Left lung (tissue), 10 donors: Measurements from ENCODE around the gene CHCHD10. TPM values are rescaled to one million over a fixed set of nuclear protein-coding genes. Genes with fewer than 3 reads are reported as not detected.
A peak's percentile ranks its signal among the peaks of the same experiment; 100 is the strongest.

ENCODE experiments used
- ATAC-seq: fragments of 200-7000 bp; cut with Tn5 transposase; one replicate; pipeline ENCODE4 v1.9.1; 2020; ENCODE audit warnings: moderate library complexity
- DNase-seq, 4 donors: peaks; one replicate each; pipeline ENCODE4 v3.0.0-alpha.2; 2013 to 2020
- H3K27ac ChIP-seq, 2 donors: fragments of 200-600 bp; sonication (generic) in 1 of 2; one replicate each; pipeline versions ENCODE4 v1.5.0 to v1.8.0; 2020 to 2021
- H3K27me3 ChIP-seq, 2 donors: fragments of 200-600 bp; sonication (generic) in 1 of 2; one replicate each; pipeline versions ENCODE4 v1.5.0 to v1.8.0; 2020 to 2021
- H3K36me3 ChIP-seq, 2 donors: fragments of 200-600 bp; sonication (generic) in 1 of 2; one replicate each; pipeline versions ENCODE4 v1.5.0 to v1.8.0; 2020 to 2021
- H3K4me1 ChIP-seq, 2 donors: fragments of 200-600 bp; one replicate each; pipeline ENCODE4 v1.8.0; 2021
- H3K4me3 ChIP-seq, 2 donors: fragments of 200-600 bp; sonication (generic) in 1 of 2; one replicate each; pipeline versions ENCODE4 v1.5.0 to v1.8.0; 2020 to 2021; ENCODE audit warnings: mild to moderate bottlenecking in 1 of 2
- H3K9me3 ChIP-seq, 2 donors: fragments of 200-600 bp; sonication (generic) in 1 of 2; one replicate each; pipeline versions ENCODE4 v1.5.0 to v1.8.0; 2020 to 2021
- intact Hi-C, 2 donors: fragments of 100-400 bp; cut with DNase I; formaldehyde crosslinking; loops; one replicate each; pipeline versions ENCODE4 v1.11.2 to v1.14.2; 2022
- polyA plus RNA-seq, 6 donors: library from polyadenylated mRNA; unstranded; fragments of 120-200 nt; gene quantifications; one replicate each; pipeline ENCODE4 v1.2.1, GENCODE V29; 2013; ENCODE audit not compliant: insufficient read length in 6 of 6
- total RNA-seq, 2 donors: library from RNA; stranded (reverse); fragmentation: NEBNext Ultra II Directional; extraction: Animal tissue kit (Norgen Biotek cat#: 25700); gene quantifications; one replicate each; pipeline ENCODE4 v1.2.1, GENCODE V29; 2021
- TF ChIP-seq, protein P1 (sequence below), 2 donors: fragments of 200-600 bp; sonication (generic) in 1 of 2; IDR thresholded peaks; one replicate each; pipeline versions ENCODE4 v1.5.0 to v1.8.0; 2021; ENCODE audit warnings: antibody characterized with exemption in 2 of 2
- donor health status: DM: no; HTN: yes; CAD: no.
- donor health status: DM: no; HTN: no; CAD: no.

Gene CHCHD10
- total and polyA plus RNA-seq, 8 donors, result 19.0 to 128 (median 30.8) TPM

DNA sequence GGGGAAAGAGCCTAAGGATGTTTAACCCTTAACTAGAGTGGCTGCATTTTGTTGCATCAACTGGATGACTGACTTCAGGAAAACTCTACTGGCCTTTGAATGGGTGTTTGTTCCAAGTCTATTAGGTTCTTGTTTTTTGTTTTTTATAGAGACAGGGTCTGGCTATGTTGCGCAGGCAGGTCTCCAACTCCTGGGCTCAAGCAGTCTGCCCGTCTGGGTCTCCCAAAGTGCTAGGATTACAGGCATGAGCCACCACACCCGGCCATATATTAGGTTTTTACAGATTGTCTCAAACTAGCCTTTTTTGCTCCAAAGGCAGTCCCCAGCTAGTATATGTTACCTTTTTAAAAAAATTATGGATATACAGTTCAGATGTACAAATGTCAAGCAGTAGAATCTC lies 20.1 kb upstream of the CHCHD10 start:
- peaks cover 0 to 16% of the 10 kb centered on the region in 2 donors for H3K36me3 ChIP-seq
- intact Hi-C loops, result loop anchor here in 1 of 2 donors (10.0 kb wide), 1 partner anchor 47 kb away; the partner anchor contains the start of gene DERL3
- ATAC-seq, result no peak
- H3K27me3 ChIP-seq, result no peaks in the 10 kb centered on the region
- no peaks in the 10 kb centered on the region for H3K9me3 ChIP-seq
- peaks cover 8 to 34% of the 10 kb centered on the region in 2 donors for H3K4me1 ChIP-seq
- TF ChIP-seq, protein P1, sequence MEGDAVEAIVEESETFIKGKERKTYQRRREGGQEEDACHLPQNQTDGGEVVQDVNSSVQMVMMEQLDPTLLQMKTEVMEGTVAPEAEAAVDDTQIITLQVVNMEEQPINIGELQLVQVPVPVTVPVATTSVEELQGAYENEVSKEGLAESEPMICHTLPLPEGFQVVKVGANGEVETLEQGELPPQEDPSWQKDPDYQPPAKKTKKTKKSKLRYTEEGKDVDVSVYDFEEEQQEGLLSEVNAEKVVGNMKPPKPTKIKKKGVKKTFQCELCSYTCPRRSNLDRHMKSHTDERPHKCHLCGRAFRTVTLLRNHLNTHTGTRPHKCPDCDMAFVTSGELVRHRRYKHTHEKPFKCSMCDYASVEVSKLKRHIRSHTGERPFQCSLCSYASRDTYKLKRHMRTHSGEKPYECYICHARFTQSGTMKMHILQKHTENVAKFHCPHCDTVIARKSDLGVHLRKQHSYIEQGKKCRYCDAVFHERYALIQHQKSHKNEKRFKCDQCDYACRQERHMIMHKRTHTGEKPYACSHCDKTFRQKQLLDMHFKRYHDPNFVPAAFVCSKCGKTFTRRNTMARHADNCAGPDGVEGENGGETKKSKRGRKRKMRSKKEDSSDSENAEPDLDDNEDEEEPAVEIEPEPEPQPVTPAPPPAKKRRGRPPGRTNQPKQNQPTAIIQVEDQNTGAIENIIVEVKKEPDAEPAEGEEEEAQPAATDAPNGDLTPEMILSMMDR (IDR thresholded peaks at IDR 0.05), result no peak
- no peak for DNase-seq
- H3K4me3 ChIP-seq, result peak overlapping the region; percentile 84 to 93
- peak overlapping the region; percentile 99 to 100 for H3K27ac ChIP-seq

DNA sequence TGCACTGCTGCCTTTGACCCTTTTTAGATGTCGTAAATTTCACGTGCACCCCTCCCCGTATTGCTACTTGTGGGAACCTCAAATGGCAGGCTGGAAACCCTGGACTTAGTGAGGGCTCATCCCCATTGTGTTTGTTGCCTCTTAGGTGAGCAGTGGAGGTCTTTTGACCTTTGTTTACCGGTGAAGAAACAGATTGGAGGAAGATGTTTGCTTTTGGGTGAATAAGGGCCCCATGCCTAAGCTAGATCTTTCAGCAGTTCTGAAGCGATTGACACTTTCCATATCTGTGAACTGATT lies 19.8 kb upstream of the CHCHD10 start:
- TF ChIP-seq, protein P1 (IDR thresholded peaks at IDR 0.05), result no peak
- Histone ChIP-seq H3K27ac (peak overlapping the region; percentile 99 to 100), H3K9me3 (no peaks in the 10 kb centered on the region), H3K4me1 (peaks cover 8 to 34% of the 10 kb centered on the region in 2 donors), H3K36me3 (peaks cover 0 to 12% of the 10 kb centered on the region in 2 donors), H3K4me3 (peak overlapping the region; percentile 84 to 93), H3K27me3 (no peaks in the 10 kb centered on the region)
- ATAC-seq (no peak), DNase-seq (no peak)
- intact Hi-C loops, result loop anchor here in 1 of 2 donors (10.0 kb wide), 1 partner anchor 47 kb away; the partner anchor contains the start of gene DERL3

- no peaks in the 10 kb centered on the region for H3K27me3 ChIP-seq
- peaks cover 0 to 7% of the 10 kb centered on the region in 2 donors for H3K36me3 ChIP-seq
- DNase-seq, result peak; percentile 88 to 96 (median 91)
- TF ChIP-seq, protein P1 (IDR thresholded peaks at IDR 0.05), result no peak
- H3K4me3 ChIP-seq, result peak within 1 kb of the TSS; percentile 84 to 93
- intact Hi-C loops, result loop anchor here in 1 of 2 donors (10.0 kb wide), 1 partner anchor 48 kb away; the partner anchor contains the start of gene DERL3
- peaks cover 8 to 34% of the 10 kb centered on the region in 2 donors for H3K4me1 ChIP-seq
- ATAC-seq, result peak; percentile 99
- H3K27ac ChIP-seq, result peak within 1 kb of the TSS; percentile 99 to 100
- H3K9me3 ChIP-seq, result no peaks in the 10 kb centered on the region
Measured at GRCh38 chr22:23786752-23787599, 19.2 kb upstream of the CHCHD10 start, which contains the start of gene SMARCB1. TSS of gene SMARCB1 (plus strand) at chr22:23786966. CDS start at chr22:23787170, 204 bp downstream.

- H3K4me3 ChIP-seq, result peak overlapping the region; percentile 84 to 93
- ATAC-seq (no peak), DNase-seq (no peak)
- H3K36me3 ChIP-seq, result no peaks in the 10 kb centered on the region
- H3K9me3 ChIP-seq, result no peaks in the 10 kb centered on the region
- peak overlapping the region; percentile 99 to 100 for H3K27ac ChIP-seq
- intact Hi-C loops, result loop anchor here in 1 of 2 donors (10.0 kb wide), 1 partner anchor 49 kb away; the partner anchor contains the start of gene DERL3
- H3K27me3 ChIP-seq, result no peaks in the 10 kb centered on the region
- peaks cover 8 to 34% of the 10 kb centered on the region in 2 donors for H3K4me1 ChIP-seq
- TF ChIP-seq, protein P1 (IDR thresholded peaks at IDR 0.05), result no peak
Measured at GRCh38 chr22:23786261-23786710, 18.5 kb upstream of the CHCHD10 start.

DNA sequence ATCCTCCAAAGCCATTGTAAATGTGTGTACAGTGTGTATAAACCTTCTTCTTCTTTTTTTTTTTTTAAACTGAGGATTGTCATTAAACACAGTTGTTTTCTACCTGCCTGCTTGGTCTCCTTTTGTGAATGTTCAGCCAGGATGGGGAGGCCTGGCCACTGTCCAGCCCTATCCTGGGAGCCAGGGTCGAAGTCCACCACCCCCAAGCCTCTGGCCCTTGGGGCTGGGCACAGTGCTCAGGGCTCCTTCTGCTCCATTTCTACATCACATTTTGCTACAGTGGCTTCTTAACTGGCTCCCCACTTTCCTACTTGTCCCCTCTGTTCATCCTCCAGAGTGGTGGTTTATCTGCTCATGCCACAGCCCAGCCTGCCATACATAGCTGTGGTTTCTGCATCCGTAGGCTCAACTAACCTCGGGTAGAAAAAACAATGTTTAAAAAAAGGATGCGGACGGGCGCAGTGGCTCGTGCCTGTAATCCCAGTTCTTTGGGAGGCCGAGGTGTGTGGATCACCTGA lies 16.5 kb upstream of the CHCHD10 start:
- no peak for ATAC-seq

More for the DNA sequence above, 16.5 kb upstream of the CHCHD10 start:
- no peaks in the 10 kb centered on the region for H3K9me3 ChIP-seq
- H3K4me1 ChIP-seq, result peaks cover 8 to 25% of the 10 kb centered on the region in 2 donors
- H3K4me3 ChIP-seq, result no peak overlapping the region
- TF ChIP-seq, protein P1 (IDR thresholded peaks at IDR 0.05), result no peak
- intact Hi-C loops, result loop anchor here in 1 of 2 donors (10.0 kb wide), 1 partner anchor 51 kb away; the partner anchor contains the start of gene DERL3
- no peaks in the 10 kb centered on the region for H3K27me3 ChIP-seq
- no peak for DNase-seq
- no peaks in the 10 kb centered on the region for H3K36me3 ChIP-seq
- H3K27ac ChIP-seq, result no peak overlapping the region
